ENCODE measurements around the gene ZNF587.
"Not testable (repeated sequence)": the region's sequence is repeated elsewhere in the genome, so short reads cannot be mapped to it uniquely, and the experiment has no call there.

The ZNF587 gene

DNA sequence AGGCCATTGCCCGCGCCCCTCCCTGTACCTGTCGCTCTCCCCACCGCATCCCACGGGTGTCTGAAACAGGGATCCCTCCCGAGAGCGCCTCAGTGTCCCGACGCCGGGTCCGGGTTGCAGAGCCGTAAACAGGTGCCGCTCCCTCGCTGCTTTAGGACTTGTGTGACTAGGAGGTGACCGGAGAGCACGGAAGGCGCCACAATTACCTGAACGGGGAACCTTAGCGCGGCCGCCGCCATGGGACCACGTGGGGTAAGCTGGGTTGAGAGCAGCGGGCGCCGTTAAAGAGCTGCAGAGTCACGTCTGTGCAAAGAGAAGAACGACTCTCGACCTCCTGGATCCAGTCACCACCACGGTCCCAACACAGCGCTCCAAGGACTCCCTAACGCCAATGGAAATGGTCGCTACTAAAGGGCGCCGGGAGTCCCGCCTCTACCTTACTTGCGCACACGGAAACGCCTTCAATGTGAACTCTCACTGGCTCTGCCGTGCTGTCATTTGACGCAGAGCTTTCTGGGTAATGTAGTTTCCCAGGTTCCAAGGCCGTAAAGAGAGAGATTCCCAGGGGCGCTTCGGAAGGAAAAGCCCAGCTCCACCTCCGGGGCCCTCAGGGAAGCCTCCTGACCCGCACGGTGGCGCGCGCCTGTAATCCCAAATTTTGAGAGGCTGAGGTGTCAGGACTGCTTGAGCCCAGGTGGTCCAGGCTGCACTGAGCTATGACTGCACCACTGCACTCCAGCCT, 35.0 kb upstream of the ZNF587 start, which contains the start of gene ZNF552:
TSS of gene ZNF552 (minus strand) at position 409 of the 742 bp plus-strand sequence. CDS start at position 239, 170 bp downstream.
- 1% methylated on average over 50 of the region's 50 CpGs for WGBS
- Histone ChIP-seq H3K9me3 (ENCODE audit: insufficient read depth, low read depth, low read length) (no peaks in the 10 kb centered on the region), H3K4me3 (ENCODE audit: low read length) (peak within 1 kb of the TSS; percentile 94), H3K4me1 (ENCODE audit: insufficient read depth, low read length) (peaks cover 12% of the 10 kb centered on the region), H3K36me3 (ENCODE audit: insufficient read depth, low read length) (peaks cover 22% of the 10 kb centered on the region), H3K9ac (ENCODE audit: low read depth, low read length) (peak within 1 kb of the TSS; percentile 89), H3K27me3 (ENCODE audit: insufficient read depth, low read length) (no peaks in the 10 kb centered on the region), H3K27ac (ENCODE audit: low read depth, low read length) (peak within 1 kb of the TSS; percentile 66)

DNA sequence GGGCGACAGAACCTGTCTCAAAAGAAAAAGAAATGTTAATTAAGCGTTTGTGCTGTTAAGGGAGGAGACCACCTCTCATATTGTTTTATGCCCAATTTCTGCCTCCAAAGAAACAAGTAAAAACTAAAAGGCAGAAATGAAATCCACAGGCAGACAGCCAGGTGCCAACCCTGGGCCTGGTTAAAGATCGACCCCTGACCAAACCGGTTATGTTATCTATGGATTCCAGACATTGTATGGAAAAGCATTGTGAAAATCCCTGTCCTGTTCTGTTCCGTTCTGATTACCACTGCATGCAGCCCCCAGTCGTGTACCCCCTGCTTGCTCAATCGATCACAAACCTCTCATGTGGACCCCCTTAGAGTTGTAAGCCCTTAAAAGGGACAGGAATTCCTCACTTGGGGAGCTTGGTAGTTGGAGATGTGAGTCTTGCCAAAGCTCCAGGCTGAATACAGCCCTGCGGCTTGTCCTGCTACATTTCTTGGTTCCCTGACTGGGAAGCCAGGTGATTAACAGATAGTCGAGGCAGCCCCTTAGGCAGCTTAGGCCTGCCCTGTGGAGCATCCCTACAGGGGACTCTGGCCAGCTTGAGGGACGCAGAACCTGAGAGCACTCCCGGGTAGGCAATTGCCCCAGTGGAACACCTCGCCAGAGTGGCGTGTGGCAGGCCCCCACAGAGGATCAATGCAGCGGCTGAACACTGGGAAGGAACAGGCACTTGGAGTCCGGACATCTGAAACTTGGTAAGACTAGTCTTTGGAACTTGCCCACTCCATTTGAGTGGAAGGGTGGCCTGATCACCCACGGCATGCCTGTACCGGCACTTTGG, 34.2 kb upstream of the ZNF587 start:
- no peaks in the 10 kb centered on the region for H3K27me3 ChIP-seq (ENCODE audit: insufficient read depth, low read length)
- peaks cover 14% of the 10 kb centered on the region for H3K36me3 ChIP-seq (ENCODE audit: insufficient read depth, low read length)
- H3K9me3 ChIP-seq (ENCODE audit: insufficient read depth, low read depth, low read length) = no peaks in the 10 kb centered on the region
- WGBS = 91% methylated on average over 17 of the region's 17 CpGs
- peak overlapping the region; percentile 94 for H3K4me3 ChIP-seq (ENCODE audit: low read length)
- H3K27ac ChIP-seq (ENCODE audit: low read depth, low read length) = no peak overlapping the region
- H3K9ac ChIP-seq (ENCODE audit: low read depth, low read length) = no peak overlapping the region
- H3K4me1 ChIP-seq (ENCODE audit: insufficient read depth, low read length) = peaks cover 14% of the 10 kb centered on the region

DNA sequence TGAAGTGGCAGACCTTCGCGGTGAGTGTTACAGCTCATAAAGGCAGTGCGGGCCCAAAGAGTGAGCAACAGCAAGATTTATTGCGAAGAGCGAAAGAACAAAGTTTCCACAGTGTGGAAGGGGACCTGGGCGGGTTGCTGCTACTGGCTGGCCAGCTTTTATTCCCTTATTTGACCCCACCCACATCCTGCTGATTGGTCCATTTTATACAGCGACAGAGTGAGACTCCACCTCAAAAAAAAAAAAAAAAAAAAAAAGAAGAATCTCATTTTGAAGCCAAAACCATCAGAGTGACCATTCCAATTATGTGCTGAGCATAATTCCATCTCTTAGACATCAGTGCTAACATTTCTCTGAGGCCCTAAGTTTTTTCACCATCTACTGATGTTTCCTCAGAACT, 33.0 kb upstream of the ZNF587 start:
- Histone ChIP-seq H3K27ac (ENCODE audit: low read depth, low read length) (no peak overlapping the region), H3K9me3 (ENCODE audit: insufficient read depth, low read depth, low read length) (no peaks in the 10 kb centered on the region), H3K27me3 (ENCODE audit: insufficient read depth, low read length) (no peaks in the 10 kb centered on the region), H3K4me3 (ENCODE audit: low read length) (no peak overlapping the region), H3K9ac (ENCODE audit: low read depth, low read length) (no peak overlapping the region), H3K4me1 (ENCODE audit: insufficient read depth, low read length) (peaks cover 20% of the 10 kb centered on the region), H3K36me3 (ENCODE audit: insufficient read depth, low read length) (peaks cover 14% of the 10 kb centered on the region)
- 94% methylated on average over 7 of the region's 7 CpGs for WGBS

DNA sequence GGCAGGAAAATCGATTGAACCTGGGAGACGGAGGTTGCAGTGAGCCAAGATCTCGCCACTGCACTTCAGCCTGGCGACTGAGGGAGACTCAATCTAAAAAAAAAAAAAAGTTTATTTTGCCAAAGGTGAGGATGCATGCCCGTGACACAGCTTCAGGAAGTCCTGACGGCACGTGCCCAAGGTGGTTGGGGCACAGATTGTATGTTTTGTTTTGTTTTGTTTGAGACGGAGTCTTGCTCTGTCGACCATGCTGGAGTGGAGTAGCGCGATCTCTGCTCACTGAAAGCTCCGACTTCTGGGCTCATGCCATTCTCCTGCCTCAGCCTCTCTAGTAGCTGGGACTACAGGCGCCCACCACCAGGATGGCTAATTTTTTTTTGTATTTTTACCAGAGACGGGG, 31.7 kb upstream of the ZNF587 start:
- WGBS = 94% methylated on average over 14 of the region's 14 CpGs
- Histone ChIP-seq H3K27ac (ENCODE audit: low read depth, low read length) (no peak overlapping the region), H3K9ac (ENCODE audit: low read depth, low read length) (no peak overlapping the region), H3K4me1 (ENCODE audit: insufficient read depth, low read length) (peaks cover 20% of the 10 kb centered on the region), H3K4me3 (ENCODE audit: low read length) (no peak overlapping the region), H3K27me3 (ENCODE audit: insufficient read depth, low read length) (no peaks in the 10 kb centered on the region), H3K36me3 (ENCODE audit: insufficient read depth, low read length) (peaks cover 12% of the 10 kb centered on the region), H3K9me3 (ENCODE audit: insufficient read depth, low read depth, low read length) (no peaks in the 10 kb centered on the region)

DNA sequence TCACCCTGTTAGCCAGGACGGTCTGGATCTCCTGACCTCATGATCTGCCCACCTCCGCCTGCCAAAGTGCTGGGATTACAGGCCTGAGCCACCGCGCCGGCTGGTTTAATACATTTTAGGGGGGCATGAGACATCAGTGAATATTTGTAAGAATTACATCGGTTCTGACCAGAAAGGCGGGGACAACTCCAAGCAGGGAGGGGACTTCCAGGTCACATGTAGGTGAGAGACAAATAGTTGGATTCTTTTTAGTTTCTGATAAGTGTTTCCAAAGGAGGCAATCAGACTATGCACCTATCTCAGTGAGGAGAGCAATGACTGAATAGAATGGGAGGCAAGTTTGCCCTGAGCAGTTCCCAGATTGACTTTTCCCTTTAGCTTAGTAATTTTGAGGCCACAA, 31.3 kb upstream of the ZNF587 start:
- H3K27me3 ChIP-seq (ENCODE audit: insufficient read depth, low read length) = no peaks in the 10 kb centered on the region
- H3K9me3 ChIP-seq (ENCODE audit: insufficient read depth, low read depth, low read length) = no peaks in the 10 kb centered on the region
- no peak overlapping the region for H3K9ac ChIP-seq (ENCODE audit: low read depth, low read length)
- no peak overlapping the region for H3K27ac ChIP-seq (ENCODE audit: low read depth, low read length)
- H3K36me3 ChIP-seq (ENCODE audit: insufficient read depth, low read length) = peaks cover 15% of the 10 kb centered on the region
- H3K4me1 ChIP-seq (ENCODE audit: insufficient read depth, low read length) = peaks cover 20% of the 10 kb centered on the region
- H3K4me3 ChIP-seq (ENCODE audit: low read length) = no peak overlapping the region
- WGBS = 81% methylated on average over 7 of the region's 7 CpGs

DNA sequence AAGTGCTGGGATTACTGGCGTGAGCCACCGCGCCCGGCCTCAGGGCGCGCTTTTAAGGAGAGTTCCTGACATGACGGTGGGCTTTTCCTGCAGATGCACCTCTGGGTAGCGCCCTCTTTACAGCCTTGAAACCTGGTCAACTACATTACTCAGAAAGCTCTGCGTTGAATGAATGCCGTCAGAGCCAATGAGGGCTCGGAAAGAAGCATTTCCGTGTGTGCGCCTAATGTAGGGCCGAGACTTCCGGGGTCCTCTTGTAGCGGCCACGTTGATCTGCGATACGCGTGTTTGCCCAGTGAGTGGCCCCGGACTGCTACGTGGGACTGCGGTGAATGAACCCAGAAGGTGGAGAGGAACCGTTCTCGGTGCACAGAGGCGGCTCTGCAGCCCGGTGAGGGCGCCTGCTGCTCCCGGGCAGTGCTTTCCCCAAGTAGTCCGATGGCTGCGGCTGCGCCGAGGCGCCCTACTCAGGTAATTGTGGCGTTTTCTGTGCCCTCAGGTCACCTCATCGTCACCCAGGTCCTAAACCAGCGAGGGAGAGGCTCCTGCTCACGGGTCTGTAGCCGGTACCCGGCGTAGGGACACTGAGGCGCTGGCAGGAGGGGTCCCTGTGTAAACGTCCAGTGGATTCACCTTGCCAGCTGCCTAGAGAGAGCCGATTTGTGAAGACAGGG, 30.0 kb upstream of the ZNF587 start:
- H3K9ac ChIP-seq (ENCODE audit: low read depth, low read length) = peak overlapping the region; percentile 97
- H3K27me3 ChIP-seq (ENCODE audit: insufficient read depth, low read length) = no peaks in the 10 kb centered on the region
- H3K4me3 ChIP-seq (ENCODE audit: low read length) = peak overlapping the region; percentile 94
- WGBS = under 1% methylated on average over 44 of the region's 44 CpGs
- peak overlapping the region; percentile 84 for H3K27ac ChIP-seq (ENCODE audit: low read depth, low read length)
- H3K36me3 ChIP-seq (ENCODE audit: insufficient read depth, low read length) = peaks cover 18% of the 10 kb centered on the region
- H3K9me3 ChIP-seq (ENCODE audit: insufficient read depth, low read depth, low read length) = no peaks in the 10 kb centered on the region
- H3K4me1 ChIP-seq (ENCODE audit: insufficient read depth, low read length) = peaks cover 20% of the 10 kb centered on the region

DNA sequence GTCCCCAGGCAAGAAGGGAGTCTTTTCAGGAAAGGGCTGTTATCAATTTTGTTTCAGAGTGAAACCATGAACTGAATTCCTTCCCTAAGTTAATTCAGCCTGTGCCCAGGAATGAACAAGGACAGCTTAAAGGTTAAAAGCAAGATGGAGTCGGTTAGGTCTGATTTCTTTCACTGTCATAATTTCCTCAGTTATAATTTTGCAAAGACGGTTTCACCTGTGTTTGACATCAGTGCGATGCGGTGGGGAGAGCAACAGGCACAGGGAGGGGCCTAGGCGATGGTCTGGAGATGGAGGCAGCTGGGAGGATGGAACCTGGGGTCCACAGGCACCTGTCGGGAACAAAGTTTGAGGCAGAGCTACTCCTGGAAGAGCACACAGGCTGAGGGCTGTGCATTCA, 29.1 kb upstream of the ZNF587 start:
- Histone ChIP-seq H3K4me3 (ENCODE audit: low read length) (peak overlapping the region; percentile 94), H3K27me3 (ENCODE audit: insufficient read depth, low read length) (no peaks in the 10 kb centered on the region), H3K9me3 (ENCODE audit: insufficient read depth, low read depth, low read length) (no peaks in the 10 kb centered on the region), H3K36me3 (ENCODE audit: insufficient read depth, low read length) (peaks cover 22% of the 10 kb centered on the region), H3K9ac (ENCODE audit: low read depth, low read length) (peak overlapping the region; percentile 97), H3K27ac (ENCODE audit: low read depth, low read length) (no peak overlapping the region), H3K4me1 (ENCODE audit: insufficient read depth, low read length) (peaks cover 15% of the 10 kb centered on the region)
- 91% methylated on average over 6 of the region's 6 CpGs for WGBS

DNA sequence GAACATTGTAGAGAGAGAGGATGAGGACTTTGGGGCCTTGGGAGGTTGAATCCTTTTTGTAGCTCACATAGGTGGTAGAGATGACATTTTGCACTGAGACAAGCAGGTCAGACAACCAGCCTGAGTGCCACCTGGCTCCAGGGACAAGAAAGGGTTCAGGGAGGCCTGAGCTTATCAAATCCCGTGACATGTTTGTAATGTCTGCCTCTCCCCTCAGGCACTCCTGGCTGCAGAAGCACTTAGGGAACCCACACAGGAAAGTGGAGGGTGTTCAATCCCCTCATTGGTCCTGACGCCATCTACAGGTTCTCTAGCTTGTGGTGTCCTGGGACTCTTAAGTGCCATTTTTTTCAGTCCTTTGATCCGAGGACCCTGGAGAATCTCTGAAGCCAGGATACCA, 28.6 kb upstream of the ZNF587 start:
- peaks cover 24% of the 10 kb centered on the region for H3K36me3 ChIP-seq (ENCODE audit: insufficient read depth, low read length)
- H3K4me3 ChIP-seq (ENCODE audit: low read length) = peak overlapping the region; percentile 94
- H3K9me3 ChIP-seq (ENCODE audit: insufficient read depth, low read depth, low read length); H3K27me3 ChIP-seq (ENCODE audit: insufficient read depth, low read length); H3K9ac ChIP-seq (ENCODE audit: low read depth, low read length); H3K27ac ChIP-seq (ENCODE audit: low read depth, low read length): not testable (repeated sequence)
- peaks cover 15% of the 10 kb centered on the region for H3K4me1 ChIP-seq (ENCODE audit: insufficient read depth, low read length)
- 90% methylated on average over 2 of the region's 3 CpGs for WGBS

DNA sequence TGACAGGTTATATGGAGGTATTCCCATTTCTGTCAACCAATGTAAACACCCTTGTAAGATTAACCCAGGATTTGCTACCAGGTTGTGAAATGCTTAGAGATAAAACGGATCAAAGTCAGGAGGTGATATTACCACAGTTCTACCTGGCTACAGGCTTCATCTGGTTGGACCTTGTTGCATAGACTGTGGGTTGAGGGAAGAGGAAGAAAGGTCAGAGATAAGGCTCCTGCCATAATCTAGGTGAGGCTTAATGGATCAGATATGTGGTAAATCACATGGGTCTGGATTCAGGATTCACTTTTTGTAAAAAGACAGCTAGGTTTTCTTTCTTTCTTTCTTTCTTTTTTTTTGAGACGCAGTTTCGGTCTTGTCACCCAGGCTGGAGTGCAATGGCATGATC, 28.2 kb upstream of the ZNF587 start:
- Histone ChIP-seq H3K36me3 (ENCODE audit: insufficient read depth, low read length) (peaks cover 25% of the 10 kb centered on the region), H3K4me1 (ENCODE audit: insufficient read depth, low read length) (peaks cover 15% of the 10 kb centered on the region)
- H3K9ac ChIP-seq (ENCODE audit: low read depth, low read length); H3K9me3 ChIP-seq (ENCODE audit: insufficient read depth, low read depth, low read length); H3K27ac ChIP-seq (ENCODE audit: low read depth, low read length); H3K27me3 ChIP-seq (ENCODE audit: insufficient read depth, low read length); H3K4me3 ChIP-seq (ENCODE audit: low read length): not testable (repeated sequence)
- WGBS = 95% methylated on average over 2 of the region's 3 CpGs

DNA sequence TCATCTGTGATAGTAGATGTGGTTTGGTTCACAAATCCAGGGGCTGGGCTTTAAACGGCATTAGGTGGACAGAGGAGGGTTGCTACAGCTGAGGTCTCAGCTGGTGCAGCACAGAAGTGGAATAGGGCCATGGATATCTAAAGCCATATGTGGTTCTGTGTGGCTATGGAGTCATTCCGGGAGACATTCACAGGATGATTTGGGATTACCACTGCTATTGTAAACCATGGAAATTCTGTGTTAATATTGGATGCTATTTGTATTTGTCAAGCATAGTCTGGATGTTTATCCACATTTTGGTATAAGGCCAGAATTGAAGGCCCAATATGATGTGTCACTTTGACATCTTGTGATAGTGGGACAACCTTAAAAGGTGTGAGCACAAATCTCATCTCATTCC, 26.5 kb upstream of the ZNF587 start:
- peaks cover 15% of the 10 kb centered on the region for H3K4me1 ChIP-seq (ENCODE audit: insufficient read depth, low read length)
- H3K9ac ChIP-seq (ENCODE audit: low read depth, low read length); H3K4me3 ChIP-seq (ENCODE audit: low read length); H3K9me3 ChIP-seq (ENCODE audit: insufficient read depth, low read depth, low read length); H3K27ac ChIP-seq (ENCODE audit: low read depth, low read length); H3K27me3 ChIP-seq (ENCODE audit: insufficient read depth, low read length): not testable (repeated sequence)
- peaks cover 30% of the 10 kb centered on the region for H3K36me3 ChIP-seq (ENCODE audit: insufficient read depth, low read length)
- 89% methylated on average over 2 of the region's 2 CpGs for WGBS

DNA sequence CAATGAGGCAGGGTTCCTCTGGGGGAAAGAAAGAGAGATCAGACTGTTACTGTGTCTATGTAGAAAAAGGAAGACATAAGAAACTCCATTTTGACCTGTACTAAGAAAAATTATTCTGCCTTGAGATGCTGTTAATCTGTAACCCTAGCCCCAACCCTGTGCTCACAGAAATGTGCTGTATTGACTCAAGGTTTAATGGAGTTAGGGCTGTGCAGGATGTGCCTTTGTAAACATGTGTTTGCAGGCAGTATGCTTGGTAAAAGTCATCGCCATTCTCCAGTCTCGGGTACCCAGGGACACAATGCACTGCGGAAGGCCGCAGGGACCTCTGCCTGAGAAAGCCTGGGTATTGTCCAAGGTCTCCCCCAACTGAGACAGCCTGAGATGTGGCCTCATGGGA, 26.1 kb upstream of the ZNF587 start:
- H3K4me3 ChIP-seq (ENCODE audit: low read length); H3K9me3 ChIP-seq (ENCODE audit: insufficient read depth, low read depth, low read length); H3K9ac ChIP-seq (ENCODE audit: low read depth, low read length); H3K27me3 ChIP-seq (ENCODE audit: insufficient read depth, low read length); H3K27ac ChIP-seq (ENCODE audit: low read depth, low read length): not testable (repeated sequence)
- Histone ChIP-seq H3K4me1 (ENCODE audit: insufficient read depth, low read length) (peaks cover 11% of the 10 kb centered on the region), H3K36me3 (ENCODE audit: insufficient read depth, low read length) (peaks cover 30% of the 10 kb centered on the region)
- 95% methylated on average over 4 of the region's 4 CpGs for WGBS

All from HUES64 (cell line).